ENCODE measurements around the gene SAT2. TPM values are rescaled to one million over a fixed set of nuclear protein-coding genes. Genes with fewer than 3 reads are reported as not detected.
A peak's percentile ranks its signal among the peaks of the same experiment; 100 is the strongest.

SAT2 gene
- total RNA-seq, 1 donor from 2014 or later, result 47.2 TPM

DNA sequence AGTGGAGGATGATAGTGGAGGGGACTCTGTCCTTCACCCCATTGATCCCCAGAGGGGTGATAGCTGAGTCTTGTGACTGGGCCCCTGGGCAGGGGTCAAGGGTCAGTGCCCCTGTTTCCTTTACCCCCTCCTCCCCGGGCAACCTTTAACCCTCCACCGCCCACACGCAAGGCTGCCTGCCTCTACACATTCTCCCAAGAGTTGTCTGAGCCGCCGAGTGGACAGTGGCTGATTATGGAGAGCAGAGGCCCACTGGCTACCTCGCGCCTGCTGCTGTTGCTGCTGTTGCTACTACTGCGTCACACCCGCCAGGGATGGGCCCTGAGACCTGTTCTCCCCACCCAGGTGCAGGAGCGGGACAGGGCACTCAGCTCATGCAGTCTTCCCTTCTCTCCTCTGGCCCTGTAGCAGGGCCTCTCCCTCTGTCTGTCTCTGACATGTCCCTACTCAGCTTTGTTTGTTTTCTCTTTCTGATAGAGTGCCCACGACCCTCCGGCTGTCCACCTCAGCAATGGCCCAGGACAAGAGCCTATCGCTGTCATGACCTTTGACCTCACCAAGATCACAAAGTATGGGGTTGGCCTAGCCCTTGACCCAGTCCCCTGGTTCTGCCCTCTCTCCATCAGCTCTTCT is 2.4 kb upstream of the SAT2 start, which contains the start of gene SHBG:
SHBG (plus strand) TSS at position 197 of the 633 bp plus-strand sequence; CDS start at position 235, 38 bp downstream.
- Histone ChIP-seq H3K9me3 (ENCODE audit: insufficient read depth, low read depth, low read length) (no peaks in the 10 kb centered on the region), H3K4me1 (ENCODE audit: insufficient read depth, low read length) (peaks cover 6% of the 10 kb centered on the region), H3K9ac (ENCODE audit: low read length) (no peak within 1 kb of the TSS), H2AFZ (ENCODE audit: low read depth, low read length) (no peak within 1 kb of the TSS), H3K27ac (ENCODE audit: low read depth, low read length) (no peak within 1 kb of the TSS), H3K27me3 (ENCODE audit: insufficient read depth, low read length) (no peaks in the 10 kb centered on the region), H4K20me1 (ENCODE audit: insufficient read depth, low read length) (peaks cover 6% of the 10 kb centered on the region), H3K4me3 (ENCODE audit: insufficient read depth, low read depth, low read length) (no peak within 1 kb of the TSS), H3K36me3 (ENCODE audit: insufficient read depth, low read length) (no peaks in the 10 kb centered on the region), H3K4me2 (ENCODE audit: low read length) (no peak within 1 kb of the TSS), H3K79me2 (ENCODE audit: insufficient read depth, low read length) (peaks cover 10% of the 10 kb centered on the region)
- no peaks in the 10 kb centered on the region for H3K4me1 Mint-ChIP-seq (ENCODE audit: low read depth, unreplicated experiment)
- DNase-seq (ENCODE audit: low read depth), result no peak
- H3K27ac Mint-ChIP-seq (ENCODE audit: unreplicated experiment), result no peak within 1 kb of the TSS
- no peaks in the 10 kb centered on the region for H3K9me3 Mint-ChIP-seq (ENCODE audit: unreplicated experiment)
- H3K36me3 Mint-ChIP-seq (ENCODE audit: low read depth, unreplicated experiment), result peaks cover 4% of the 10 kb centered on the region
- peaks cover 7% of the 10 kb centered on the region for H3K27me3 Mint-ChIP-seq (ENCODE audit: low read depth, unreplicated experiment)
- no peak for FAIRE-seq
- TF ChIP-seq, protein P1, sequence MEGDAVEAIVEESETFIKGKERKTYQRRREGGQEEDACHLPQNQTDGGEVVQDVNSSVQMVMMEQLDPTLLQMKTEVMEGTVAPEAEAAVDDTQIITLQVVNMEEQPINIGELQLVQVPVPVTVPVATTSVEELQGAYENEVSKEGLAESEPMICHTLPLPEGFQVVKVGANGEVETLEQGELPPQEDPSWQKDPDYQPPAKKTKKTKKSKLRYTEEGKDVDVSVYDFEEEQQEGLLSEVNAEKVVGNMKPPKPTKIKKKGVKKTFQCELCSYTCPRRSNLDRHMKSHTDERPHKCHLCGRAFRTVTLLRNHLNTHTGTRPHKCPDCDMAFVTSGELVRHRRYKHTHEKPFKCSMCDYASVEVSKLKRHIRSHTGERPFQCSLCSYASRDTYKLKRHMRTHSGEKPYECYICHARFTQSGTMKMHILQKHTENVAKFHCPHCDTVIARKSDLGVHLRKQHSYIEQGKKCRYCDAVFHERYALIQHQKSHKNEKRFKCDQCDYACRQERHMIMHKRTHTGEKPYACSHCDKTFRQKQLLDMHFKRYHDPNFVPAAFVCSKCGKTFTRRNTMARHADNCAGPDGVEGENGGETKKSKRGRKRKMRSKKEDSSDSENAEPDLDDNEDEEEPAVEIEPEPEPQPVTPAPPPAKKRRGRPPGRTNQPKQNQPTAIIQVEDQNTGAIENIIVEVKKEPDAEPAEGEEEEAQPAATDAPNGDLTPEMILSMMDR (IDR thresholded peaks at IDR 0.05; ENCODE audit: insufficient read depth, low read depth, low read length), result no peak
- TF ChIP-seq EZH2 (IDR thresholded peaks at IDR 0.05; ENCODE audit: insufficient read depth, low read length), result no peak
- no peak within 1 kb of the TSS for H3K4me3 Mint-ChIP-seq (ENCODE audit: unreplicated experiment)

DNA sequence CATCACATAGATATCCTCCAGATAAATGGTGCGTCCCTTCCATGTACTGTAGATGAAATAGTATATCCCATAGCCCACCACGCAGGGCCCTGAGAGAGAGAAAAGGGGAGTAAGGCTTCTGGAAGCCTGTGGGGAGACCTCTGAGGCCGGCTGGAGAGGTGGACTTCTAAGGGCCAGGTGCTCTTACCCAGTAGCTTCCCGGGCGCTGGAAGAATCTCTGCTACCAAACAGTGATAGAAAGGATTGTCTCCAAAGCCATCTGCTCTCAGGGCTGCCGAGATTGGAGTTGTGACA is 718 bp downstream of the SAT2 start:
- FAIRE-seq, result no peak
- H3K27ac Mint-ChIP-seq (ENCODE audit: unreplicated experiment), result peak overlapping the region; percentile 87

More for the DNA sequence above, 718 bp downstream of the SAT2 start:
- H3K4me1 Mint-ChIP-seq (ENCODE audit: low read depth, unreplicated experiment), result no peaks in the 10 kb centered on the region
- Histone ChIP-seq H3K9ac (ENCODE audit: low read length) (peak overlapping the region; percentile 92), H2AFZ (ENCODE audit: low read depth, low read length) (peak overlapping the region; percentile 74), H3K9me3 (ENCODE audit: insufficient read depth, low read depth, low read length) (no peaks in the 10 kb centered on the region), H3K4me1 (ENCODE audit: insufficient read depth, low read length) (peaks cover 6% of the 10 kb centered on the region), H3K27me3 (ENCODE audit: insufficient read depth, low read length) (no peaks in the 10 kb centered on the region), H4K20me1 (ENCODE audit: insufficient read depth, low read length) (peaks cover 6% of the 10 kb centered on the region), H3K36me3 (ENCODE audit: insufficient read depth, low read length) (no peaks in the 10 kb centered on the region), H3K4me3 (ENCODE audit: insufficient read depth, low read depth, low read length) (peak overlapping the region; percentile 72), H3K4me2 (ENCODE audit: low read length) (peak overlapping the region; percentile 99), H3K27ac (ENCODE audit: low read depth, low read length) (peak overlapping the region; percentile 14), H3K79me2 (ENCODE audit: insufficient read depth, low read length) (peaks cover 10% of the 10 kb centered on the region)
- H3K27me3 Mint-ChIP-seq (ENCODE audit: low read depth, unreplicated experiment), result peaks cover 7% of the 10 kb centered on the region
- H3K36me3 Mint-ChIP-seq (ENCODE audit: low read depth, unreplicated experiment), result peaks cover 4% of the 10 kb centered on the region
- H3K4me3 Mint-ChIP-seq (ENCODE audit: unreplicated experiment), result peak overlapping the region; percentile 89
- no peak for DNase-seq (ENCODE audit: low read depth)
- no peak for TF ChIP-seq EZH2 (IDR thresholded peaks at IDR 0.05; ENCODE audit: insufficient read depth, low read length)
- TF ChIP-seq, protein P1 (IDR thresholded peaks at IDR 0.05; ENCODE audit: insufficient read depth, low read depth, low read length), result no peak
- H3K9me3 Mint-ChIP-seq (ENCODE audit: unreplicated experiment), result no peaks in the 10 kb centered on the region
